HG03457 (cell line): ENCODE data around the gene PAK1IP1.
A peak's percentile ranks its signal among the peaks of the same experiment; 100 is the strongest.
"Not testable (repeated sequence)": the region's sequence is repeated elsewhere in the genome, so short reads cannot be mapped to it uniquely, and the experiment has no call there.

Source experiments
- ATAC-seq: cut with Tn5 transposase; IDR thresholded peaks from one replicate; pipeline ENCODE4 v1.9.1; 2021; ENCODE audit warnings: moderate number of reproducible peaks; ENCODE audit not compliant: unreplicated experiment

The PAK1IP1 gene

DNA sequence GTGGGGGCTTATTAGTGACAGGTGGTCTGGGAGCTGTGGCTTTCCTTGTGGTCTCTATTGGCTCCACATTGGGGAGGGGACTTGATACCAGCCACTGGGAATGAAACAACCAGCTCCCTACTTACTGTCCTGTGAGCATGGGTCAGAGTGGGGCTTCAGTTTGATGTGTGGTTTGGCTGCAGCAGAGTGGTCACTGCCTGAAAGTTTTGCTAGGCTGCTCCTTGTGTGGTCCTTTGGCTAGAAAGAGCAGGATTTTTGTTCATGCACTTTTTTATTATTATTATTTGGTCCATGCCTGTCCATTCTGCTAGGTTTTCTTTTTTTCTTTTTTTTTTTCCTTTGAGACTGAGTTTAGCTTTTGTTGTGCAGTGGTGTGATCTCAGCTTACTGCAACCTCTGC lies 45.3 kb downstream of the PAK1IP1 start:
- ATAC-seq, result no peak

DNA sequence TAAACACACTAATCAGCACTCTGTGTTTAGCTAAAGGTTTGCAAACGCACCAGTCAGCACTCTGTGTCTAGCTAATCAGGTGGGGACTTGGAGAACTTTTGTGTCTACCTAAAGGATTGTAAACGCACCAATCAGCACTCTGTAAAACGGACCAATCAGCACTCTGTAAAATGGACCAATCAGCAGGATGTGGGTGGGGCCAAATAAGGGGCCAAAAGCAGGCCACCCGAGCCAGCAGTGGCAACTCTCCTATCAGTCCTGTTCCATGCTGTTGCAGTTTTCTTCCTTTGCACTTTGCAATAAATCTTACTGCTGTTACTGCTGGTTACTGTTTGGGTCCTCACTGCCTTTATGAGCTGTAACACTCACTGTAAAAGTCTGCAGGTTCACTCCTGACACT lies 46.9 kb downstream of the PAK1IP1 start:
- ATAC-seq, result not testable (repeated sequence)

DNA sequence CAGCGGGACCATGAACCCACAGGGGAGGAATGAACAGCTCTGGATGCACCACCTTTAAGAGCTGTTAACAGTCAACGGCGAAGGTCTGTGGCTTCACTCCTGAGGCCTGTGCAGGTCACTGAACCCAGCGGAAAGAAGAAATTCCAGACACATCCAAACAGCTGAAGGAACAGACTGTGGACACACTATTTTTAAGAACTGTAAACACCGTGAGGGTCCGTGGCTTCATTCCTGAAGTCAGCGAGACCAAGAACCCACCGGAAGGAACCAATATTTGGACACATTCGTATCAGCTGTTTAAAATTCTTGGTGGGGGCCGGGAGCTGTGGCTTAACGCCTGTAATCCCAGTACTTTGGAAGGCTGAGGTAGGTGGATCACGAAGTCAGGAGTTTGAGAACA lies 47.5 kb downstream of the PAK1IP1 start:
- ATAC-seq, result no peak

DNA sequence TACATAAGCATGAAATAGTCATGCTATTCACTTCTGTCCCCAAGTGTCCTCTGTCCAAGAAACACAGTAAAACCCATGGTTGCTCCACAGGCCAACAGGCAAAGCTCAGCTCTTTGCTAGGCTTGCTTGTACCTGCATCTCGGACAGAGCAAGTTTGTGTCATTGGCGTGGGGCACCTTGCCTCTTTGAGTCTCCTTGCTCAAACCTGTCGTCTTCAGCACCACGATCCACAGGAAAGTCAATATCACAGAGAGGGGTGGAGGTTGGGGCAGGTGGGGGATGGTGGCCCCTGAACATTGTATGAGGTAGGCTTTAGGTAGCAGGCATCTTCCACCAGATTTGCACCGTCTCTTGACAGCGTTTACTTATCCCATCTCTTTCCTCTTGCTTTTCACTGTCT lies 48.7 kb downstream of the PAK1IP1 start:
- no peak for ATAC-seq

DNA sequence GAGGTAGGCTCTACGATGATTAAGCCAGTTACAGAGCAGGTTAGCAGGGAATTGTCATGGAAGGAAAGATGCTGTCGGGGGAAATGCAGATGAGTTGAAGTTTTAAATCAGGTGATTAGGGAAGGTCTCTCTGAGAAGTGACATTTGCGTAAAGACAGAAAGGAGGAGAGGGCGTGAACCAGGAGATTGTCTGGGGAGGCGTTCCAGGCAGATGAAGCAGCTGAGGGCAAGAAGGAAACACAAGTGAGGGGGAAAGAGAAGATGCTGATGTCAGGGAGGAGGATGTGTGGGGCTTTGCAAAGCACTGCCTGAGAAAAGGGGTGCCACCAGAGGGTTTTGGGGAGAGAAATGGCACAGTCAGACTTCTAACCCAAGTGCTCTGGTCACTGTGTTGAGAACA lies 50.3 kb downstream of the PAK1IP1 start:
- no peak for ATAC-seq

- ATAC-seq, result no peak
Measured at GRCh38 chr6:10746915-10747250, 52.1 kb downstream of the PAK1IP1 start.

GRCh38 chr6:10747251-10747972 lies 52.6 kb downstream of the PAK1IP1 start, which contains the start of gene TMEM14B:
TMEM14B (plus strand) TSS chr6:10747805; CDS start chr6:10749246, 1,441 bp downstream.
- ATAC-seq, result peak; percentile 94

- no peak for ATAC-seq
Measured at GRCh38 chr6:10749734-10750133, 55.0 kb downstream of the PAK1IP1 start.

DNA sequence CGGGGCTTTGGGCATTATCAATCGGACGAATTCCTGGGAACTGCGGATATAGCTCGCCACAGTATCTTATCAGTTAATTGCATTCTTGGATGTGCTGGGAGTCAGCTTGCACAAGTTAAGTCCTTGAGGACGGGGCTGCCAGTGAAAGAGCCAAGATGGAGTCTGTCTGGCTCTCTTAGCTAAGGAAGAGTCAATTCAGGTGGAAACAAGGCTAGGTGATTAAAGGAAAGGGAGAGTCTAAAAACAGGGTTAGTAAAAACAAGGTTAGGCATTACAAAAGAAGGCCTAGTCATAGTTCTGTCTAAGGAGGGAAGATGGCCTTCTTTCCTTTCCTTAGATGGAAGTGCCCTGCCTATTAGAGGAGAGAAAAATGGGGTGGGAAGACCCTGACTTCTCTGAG lies 55.8 kb downstream of the PAK1IP1 start:
- not testable (repeated sequence) for ATAC-seq

GRCh38 chr6:10751757-10752156 lies 57.0 kb downstream of the PAK1IP1 start:
- not testable (repeated sequence) for ATAC-seq

- no peak for ATAC-seq
Measured at GRCh38 chr6:10756085-10756484, 61.3 kb downstream of the PAK1IP1 start.
